Activated T-cell treated with anti-CD3 and anti-CD28 coated beads, Interleukin-2, amount 50 U/mL, for 48 hours (primary cell): Measurements from ENCODE around the gene WNT3A.
"Not testable (repeated sequence)": the region's sequence is repeated elsewhere in the genome, so short reads cannot be mapped to it uniquely, and the experiment has no call there.

Source experiments
- DNase-seq, 2 experiments: peaks; one replicate each; pipeline ENCODE4 v3.0.0-alpha.2; 2020

The WNT3A gene

GRCh38 chr1:228012555-228012954 lies 5.8 kb downstream of the WNT3A start:
- no peak for DNase-seq

- DNase-seq = no peak
Observed at GRCh38 chr1:228013131-228013934, 6.5 kb downstream of the WNT3A start.

GRCh38 chr1:228013935-228014930 lies 7.4 kb downstream of the WNT3A start:
- no peak for DNase-seq

- no peak for DNase-seq
Observed at GRCh38 chr1:228015276-228016180, 8.7 kb downstream of the WNT3A start.

GRCh38 chr1:228016181-228016510 lies 9.3 kb downstream of the WNT3A start:
- DNase-seq = no peak

- DNase-seq = no peak
Observed at GRCh38 chr1:228016653-228017355, 10.0 kb downstream of the WNT3A start.

GRCh38 chr1:228017356-228018124 lies 10.7 kb downstream of the WNT3A start:
- DNase-seq = peak in 1 of 2 experiments; percentile 3

GRCh38 chr1:228018125-228018398 lies 11.3 kb downstream of the WNT3A start:
- peak in 1 of 2 experiments; percentile 7 for DNase-seq

- DNase-seq = peak in 1 of 2 experiments; percentile 4
Observed at GRCh38 chr1:228018961-228019721, 12.3 kb downstream of the WNT3A start.

GRCh38 chr1:228019722-228020083 lies 12.9 kb downstream of the WNT3A start:
- not testable (repeated sequence) for DNase-seq

- DNase-seq = peak in 1 of 2 experiments; percentile 7
Observed at GRCh38 chr1:228020686-228021354, 14.0 kb downstream of the WNT3A start.

- DNase-seq = no peak
Observed at GRCh38 chr1:228021355-228022030, 14.7 kb downstream of the WNT3A start.

GRCh38 chr1:228022571-228023293 lies 15.9 kb downstream of the WNT3A start:
- DNase-seq = no peak

- DNase-seq = no peak
Observed at GRCh38 chr1:228023294-228023639, 16.5 kb downstream of the WNT3A start.

- DNase-seq = no peak
Observed at GRCh38 chr1:228029281-228029680, 22.5 kb downstream of the WNT3A start.

- no peak for DNase-seq
Observed at GRCh38 chr1:228030451-228031201, 23.8 kb downstream of the WNT3A start.

GRCh38 chr1:228031276-228031995 lies 24.6 kb downstream of the WNT3A start:
- DNase-seq = no peak
